PC-9 (cell line): ENCODE measurements around the gene DAPK1. TPM values are rescaled to one million over a fixed set of nuclear protein-coding genes. Genes with fewer than 3 reads are reported as not detected.

Source experiments
- BruUV-seq: library from RNA; stranded (reverse); fragments of 400-500 nt; replicated peaks from 2 replicates; lab custom pipeline; 2021; lab: Mats Ljungman, UMichigan
- CTCF ChIA-PET: fragments of 300-600 bp; sonication (Branson Sonifier 250); formaldehyde crosslinking; loops from one replicate; lab custom pipeline; 2022; ENCODE audit warnings: antibody characterized with exemption; lab: Charles Lee
- POLR2A ChIA-PET: fragments of 300-600 bp; sonication (Branson Sonifier 250); formaldehyde crosslinking; loops from one replicate; lab custom pipeline; 2022; ENCODE audit warnings: antibody characterized with exemption; ENCODE audit not compliant: unreplicated experiment; lab: Charles Lee
- DNase-seq, 2 experiments: peaks; one replicate each; pipeline versions ENCODE4 v3.0.0 to v3.0.0-alpha.2; 2015 to 2022; ENCODE audit warnings: mixed read lengths in 1 of 2
- H2AFZ ChIP-seq: fragments of 200-600 bp; sonication (generic); 2 replicates; pipeline ENCODE4 v1.8.1; 2017; ENCODE audit warnings: antibody characterized with exemption
- H3F3A ChIP-seq: fragments of 200-600 bp; sonication (generic); 2 replicates; pipeline ENCODE4 v1.8.1; 2017; ENCODE audit warnings: antibody characterized with exemption, mild to moderate bottlenecking, low read depth; ENCODE audit not compliant: insufficient read depth
- H3K27ac ChIP-seq: fragments of 200-600 bp; sonication (generic); 2 replicates; pipeline ENCODE4 v1.6.1; 2016; ENCODE audit warnings: mixed run types
- H3K27me3 ChIP-seq: fragments of 200-600 bp; sonication (generic); 2 replicates; pipeline ENCODE4 v1.6.1; 2016; ENCODE audit warnings: low read depth, mixed run types; ENCODE audit not compliant: insufficient read depth
- H3K36me3 ChIP-seq: fragments of 200-600 bp; sonication (generic); 2 replicates; pipeline ENCODE4 v1.6.1; 2016; ENCODE audit warnings: low read depth, mixed run types
- H3K4me1 ChIP-seq: fragments of 200-600 bp; sonication (generic); replicated peaks from 2 replicates; pipeline ENCODE4 v1.6.1; 2016; ENCODE audit warnings: mixed run types; ENCODE audit not compliant: insufficient read depth
- H3K4me2 ChIP-seq: fragments of 200-600 bp; sonication (generic); 2 replicates; pipeline ENCODE4 v1.6.1; 2017; ENCODE audit warnings: mixed run types
- H3K4me3 ChIP-seq: fragments of 200-600 bp; sonication (generic); 2 replicates; pipeline ENCODE4 v1.6.1; 2016; ENCODE audit warnings: mixed run types
- H3K79me2 ChIP-seq: fragments of 200-600 bp; sonication (generic); 2 replicates; pipeline ENCODE4 v1.6.1; 2017; ENCODE audit warnings: low read depth, mixed run types
- H3K9me2 ChIP-seq: fragments of 200-600 bp; sonication (generic); 2 replicates; pipeline ENCODE4 v1.8.1; 2017; ENCODE audit warnings: mild to moderate bottlenecking; ENCODE audit not compliant: insufficient read depth
- H3K9me3 ChIP-seq: fragments of 200-600 bp; sonication (generic); 2 replicates; pipeline ENCODE4 v1.8.1; 2016; ENCODE audit warnings: low read depth; ENCODE audit not compliant: insufficient read depth
- H4K20me1 ChIP-seq: fragments of 200-600 bp; sonication (generic); 2 replicates; pipeline ENCODE4 v1.8.1; 2017; ENCODE audit not compliant: insufficient read depth
- EZH2 ChIP-seq: fragments of 200-600 bp; sonication (generic); IDR thresholded peaks from 2 replicates; pipeline ENCODE4 v1.8.0; 2017; ENCODE audit warnings: antibody characterized with exemption, low read depth
- intact Hi-C: fragments of 100-400 bp; cut with micrococcal nuclease; formaldehyde crosslinking; loops from one replicate; pipeline ENCODE4 v1.10.0; 2022; ENCODE audit not compliant: unreplicated experiment
- total RNA-seq: library from RNA; stranded (reverse); gene quantifications from 2 replicates; pipeline ENCODE4 v1.2.3, GENCODE V29; 2021
- TF ChIP-seq, protein P1 (sequence below): fragments of 200-600 bp; sonication (generic); conservative IDR thresholded peaks from 2 replicates; pipeline ENCODE4 v1.6.1; 2017; ENCODE audit warnings: mixed run types, antibody characterized with exemption, mild to moderate bottlenecking, moderate library complexity

Gene DAPK1
- total RNA-seq, 1 experiment from 2014 or later: 100 TPM

- intact Hi-C loops: no loop called here
- peaks cover 11% of the 10 kb centered on the region for H3K36me3 ChIP-seq
- POLR2A ChIA-PET: no interaction called here
- H3K4me3 ChIP-seq: no peak overlapping the region
- no peak overlapping the region for H3K4me2 ChIP-seq
- no peaks in the 10 kb centered on the region for H3K9me2 ChIP-seq
- no peaks in the 10 kb centered on the region for H3K27me3 ChIP-seq
- H3K4me1 ChIP-seq: peaks cover 34% of the 10 kb centered on the region
- H3K27ac ChIP-seq: peak overlapping the region; percentile 18; the same call in 1 of the 2 replicates
- no peak overlapping the region for H2AFZ ChIP-seq
- H3F3A ChIP-seq: peaks cover 21% of the 10 kb centered on the region; the same call in 1 of the 2 replicates
- CTCF ChIA-PET: no interaction called here
- no TSS peak for BruUV-seq
- TF ChIP-seq EZH2: no peak
- TF ChIP-seq, protein P1, sequence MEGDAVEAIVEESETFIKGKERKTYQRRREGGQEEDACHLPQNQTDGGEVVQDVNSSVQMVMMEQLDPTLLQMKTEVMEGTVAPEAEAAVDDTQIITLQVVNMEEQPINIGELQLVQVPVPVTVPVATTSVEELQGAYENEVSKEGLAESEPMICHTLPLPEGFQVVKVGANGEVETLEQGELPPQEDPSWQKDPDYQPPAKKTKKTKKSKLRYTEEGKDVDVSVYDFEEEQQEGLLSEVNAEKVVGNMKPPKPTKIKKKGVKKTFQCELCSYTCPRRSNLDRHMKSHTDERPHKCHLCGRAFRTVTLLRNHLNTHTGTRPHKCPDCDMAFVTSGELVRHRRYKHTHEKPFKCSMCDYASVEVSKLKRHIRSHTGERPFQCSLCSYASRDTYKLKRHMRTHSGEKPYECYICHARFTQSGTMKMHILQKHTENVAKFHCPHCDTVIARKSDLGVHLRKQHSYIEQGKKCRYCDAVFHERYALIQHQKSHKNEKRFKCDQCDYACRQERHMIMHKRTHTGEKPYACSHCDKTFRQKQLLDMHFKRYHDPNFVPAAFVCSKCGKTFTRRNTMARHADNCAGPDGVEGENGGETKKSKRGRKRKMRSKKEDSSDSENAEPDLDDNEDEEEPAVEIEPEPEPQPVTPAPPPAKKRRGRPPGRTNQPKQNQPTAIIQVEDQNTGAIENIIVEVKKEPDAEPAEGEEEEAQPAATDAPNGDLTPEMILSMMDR: no peak
- no peak for DNase-seq
- no peaks in the 10 kb centered on the region for H3K9me3 ChIP-seq
- H3K79me2 ChIP-seq: no peaks in the 10 kb centered on the region
- no peaks in the 10 kb centered on the region for H4K20me1 ChIP-seq
Observed at GRCh38 chr9:87701931-87702421, 204.3 kb downstream of the DAPK1 start.

DNA sequence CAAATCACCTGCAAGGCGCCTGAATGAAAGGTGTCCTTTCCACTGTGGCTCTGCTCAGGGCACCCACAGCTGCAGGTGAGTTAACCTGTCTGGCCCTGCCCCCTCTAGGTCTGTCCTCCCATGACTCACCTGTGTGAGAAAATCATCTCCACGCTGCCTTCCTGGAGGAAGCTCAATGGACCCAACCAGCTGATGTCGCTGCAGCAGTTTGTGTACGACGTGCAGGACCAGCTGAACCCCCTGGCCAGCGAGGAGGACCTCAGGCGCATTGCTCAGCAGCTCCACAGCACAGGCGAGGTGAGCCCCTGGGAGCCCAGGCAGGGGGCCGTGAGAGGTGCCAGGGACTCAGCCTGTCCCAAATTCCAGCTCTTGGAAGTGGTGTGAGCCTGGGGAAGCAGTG lies 205.3 kb downstream of the DAPK1 start:
- peaks cover 21% of the 10 kb centered on the region; the same call in 1 of the 2 replicates for H3F3A ChIP-seq
- peaks cover 34% of the 10 kb centered on the region for H3K4me1 ChIP-seq
- peaks cover 11% of the 10 kb centered on the region for H3K36me3 ChIP-seq
- no peaks in the 10 kb centered on the region for H3K9me3 ChIP-seq
- CTCF ChIA-PET: no interaction called here
- no peaks in the 10 kb centered on the region for H3K27me3 ChIP-seq
- intact Hi-C loops: no loop called here
- no peak overlapping the region; the same call in 1 of the 2 replicates for H3K4me2 ChIP-seq
- no peaks in the 10 kb centered on the region for H3K79me2 ChIP-seq
- H4K20me1 ChIP-seq: no peaks in the 10 kb centered on the region
- peak overlapping the region; percentile 91 for H3K27ac ChIP-seq
- no peak overlapping the region for H3K4me3 ChIP-seq
- no peak overlapping the region for H2AFZ ChIP-seq
- POLR2A ChIA-PET: interaction anchor here (0.6 kb wide), 1 partner anchor 1585 kb away, joined by 3 read pairs; no protein-coding TSS in a partner anchor
- TF ChIP-seq, protein P1: no peak
- no peak for TF ChIP-seq EZH2
- DNase-seq: no peak
- no TSS peak for BruUV-seq
- no peaks in the 10 kb centered on the region for H3K9me2 ChIP-seq

DNA sequence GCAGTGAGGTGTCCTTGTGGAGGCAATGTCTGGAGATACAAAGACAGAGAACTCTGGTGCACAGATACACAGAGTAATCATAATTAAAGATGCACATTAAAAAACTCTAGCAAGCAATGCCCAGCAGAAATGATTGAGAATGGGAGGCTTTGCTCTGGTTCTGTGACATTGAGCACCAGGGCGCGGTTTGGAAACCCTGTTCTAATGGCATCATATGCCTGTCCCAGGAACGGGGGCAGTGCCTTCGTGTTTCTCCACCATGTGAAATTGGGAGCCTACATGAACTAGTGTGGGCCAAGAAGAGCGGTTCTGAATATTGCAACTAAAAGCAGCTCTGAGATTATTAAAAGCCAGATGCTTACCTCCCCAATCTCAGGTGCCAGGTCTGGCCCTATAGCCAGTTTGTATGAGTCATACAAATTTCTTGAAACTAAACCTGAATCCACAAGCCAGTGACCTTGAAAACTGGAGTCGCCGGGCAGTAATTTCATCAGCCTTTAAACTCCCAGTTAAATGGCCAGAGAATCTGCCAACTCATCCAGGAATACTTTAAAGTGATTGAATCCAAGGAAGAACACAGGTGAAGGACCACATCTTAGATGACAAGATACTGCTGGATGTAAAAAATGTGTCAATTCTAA lies 206.1 kb downstream of the DAPK1 start:
- no TSS peak for BruUV-seq
- no peaks in the 10 kb centered on the region for H3K27me3 ChIP-seq
- TF ChIP-seq, protein P1: no peak
- no peak for TF ChIP-seq EZH2
- peaks cover 11% of the 10 kb centered on the region for H3K36me3 ChIP-seq
- ChIA-PET CTCF (no interaction called here), POLR2A (interaction anchor here (0.5 kb wide), 1 partner anchor 8 kb away, joined by 8 read pairs; no protein-coding TSS in a partner anchor)
- intact Hi-C loops: no loop called here
- no peaks in the 10 kb centered on the region for H3K79me2 ChIP-seq
- H3K9me2 ChIP-seq: no peaks in the 10 kb centered on the region
- H3K4me1 ChIP-seq: peaks cover 34% of the 10 kb centered on the region
- H3K4me2 ChIP-seq: peak overlapping the region; percentile 24
- H3K4me3 ChIP-seq: no peak overlapping the region
- H3F3A ChIP-seq: peaks cover 21% of the 10 kb centered on the region; the same call in 1 of the 2 replicates
- peak overlapping the region; percentile 91 for H3K27ac ChIP-seq
- DNase-seq: peak in 1 of 2 experiments; percentile 74
- H2AFZ ChIP-seq: no peak overlapping the region
- H3K9me3 ChIP-seq: no peaks in the 10 kb centered on the region
- no peaks in the 10 kb centered on the region for H4K20me1 ChIP-seq
